HepG2 (cell line): ENCODE data around the gene TOB2. TPM values are rescaled to one million over a fixed set of nuclear protein-coding genes. Genes with fewer than 3 reads are reported as not detected.
A peak's percentile ranks its signal among the peaks of the same experiment; 100 is the strongest.

Experiments used
- ARNTL ChIP-seq: sonication (generic); formaldehyde crosslinking; IDR thresholded peaks from 2 replicates; pipeline ENCODE4 v1.4.0; 2020; ENCODE audit warnings: mild to moderate bottlenecking, missing genetic modification reagents
- ATF7 ChIP-seq, 2 experiments: fragments of 450-650 bp in 1 of 2; sonication (generic) in 1 of 2; formaldehyde crosslinking in 1 of 2; IDR thresholded peaks; 2 replicates each; pipeline versions ENCODE4 v1.4.0 to v1.6.1; 2016 to 2020; ENCODE audit warnings: antibody characterized with exemption in 1 of 2, mild to moderate bottlenecking in 1 of 2, missing genetic modification reagents in 1 of 2
- HCFC1 ChIP-seq: fragments of 150-350 bp; IDR thresholded peaks from 2 replicates; pipeline ENCODE4 v1.6.1; 2014; ENCODE audit warnings: low read depth, low read length
- IRF1 ChIP-seq: sonication (generic); formaldehyde crosslinking; IDR thresholded peaks from 2 replicates; pipeline ENCODE4 v1.4.0; 2020; ENCODE audit warnings: low read depth, mild to moderate bottlenecking, missing genetic modification reagents
- KLF11 ChIP-seq: IDR thresholded peaks from 2 replicates; pipeline ENCODE4 v1.6.1; 2016; ENCODE audit warnings: missing compliant biosample characterization
- MEIS1 ChIP-seq: sonication (generic); formaldehyde crosslinking; IDR thresholded peaks from 2 replicates; pipeline ENCODE4 v1.9.0; 2021; ENCODE audit warnings: mild to moderate bottlenecking, missing genetic modification reagents, moderate library complexity, borderline replicate concordance
- REL ChIP-seq: sonication (generic); formaldehyde crosslinking; conservative IDR thresholded peaks from 2 replicates; pipeline ENCODE4 v1.8.0; 2022; ENCODE audit warnings: mild to moderate bottlenecking, missing genetic modification reagents, moderate library complexity
- RNF2 ChIP-seq: fragments of 450-650 bp; conservative IDR thresholded peaks from 2 replicates; pipeline ENCODE4 v1.6.1; 2016; ENCODE audit warnings: low read depth
- SKI ChIP-seq: fragments of 450-650 bp; IDR thresholded peaks from one replicate; pipeline ENCODE4 v1.6.1; 2018; ENCODE audit warnings: mild to moderate bottlenecking; ENCODE audit not compliant: partially characterized antibody
- SRY ChIP-seq: sonication (generic); formaldehyde crosslinking; IDR thresholded peaks from 2 replicates; pipeline ENCODE4 v1.8.0; 2022; ENCODE audit warnings: mild to moderate bottlenecking, missing genetic modification reagents
- TGIF2 ChIP-seq: IDR thresholded peaks from 2 replicates; pipeline ENCODE4 v1.6.1; 2016; ENCODE audit warnings: control low read depth, missing compliant biosample characterization
- TSC22D2 ChIP-seq: sonication (generic); formaldehyde crosslinking; IDR thresholded peaks from 2 replicates; pipeline ENCODE4 v1.5.1; 2020; ENCODE audit warnings: missing genetic modification reagents, mild to moderate bottlenecking, borderline replicate concordance
- ZFP62 ChIP-seq: sonication (generic); formaldehyde crosslinking; IDR thresholded peaks from 2 replicates; pipeline ENCODE4 v1.4.0; 2020; ENCODE audit warnings: missing genetic modification reagents
- ZNF251 ChIP-seq: sonication (generic); formaldehyde crosslinking; IDR thresholded peaks from 2 replicates; pipeline ENCODE4 v1.9.0; 2021; ENCODE audit warnings: mild to moderate bottlenecking, missing genetic modification reagents
- ZNF317 ChIP-seq: sonication (generic); formaldehyde crosslinking; IDR thresholded peaks from 2 replicates; pipeline ENCODE4 v1.5.0; 2020; ENCODE audit warnings: mild to moderate bottlenecking, missing genetic modification reagents
- ZNF879 ChIP-seq: sonication (generic); formaldehyde crosslinking; IDR thresholded peaks from 2 replicates; pipeline ENCODE4 v1.8.1; 2023; ENCODE audit warnings: missing genetic modification reagents
- polyA plus RNA-seq, 8 experiments: library from polyadenylated mRNA; depleted of rRNA in 3 of 8; stranded (reverse) in 7 of 8; unstranded in 1 of 8; fragments of >200 nt; fragmentation: Illumina TruSeq in 4 of 8; extraction: Trizol in 4 of 8; gene quantifications; 2 replicates each; pipeline versions ENCODE4 v1.2.1 to v1.2.3, GENCODE V29; 2011 to 2016; ENCODE audit warnings: low read depth in 4 of 8, missing spikeins in 1 of 8, mixed read lengths in 1 of 8; ENCODE audit not compliant: insufficient read depth in 1 of 8
- total RNA-seq, 5 experiments: library from RNA; depleted of rRNA; stranded (reverse); fragments of >200 nt; fragmentation: Illumina TruSeq; extraction: Trizol; gene quantifications; 2 replicates each; pipeline ENCODE4 v1.2.3, GENCODE V29; 2016; ENCODE audit warnings: low read depth in 1 of 5
- TF ChIP-seq, protein P1 (sequence below): sonication (generic); formaldehyde crosslinking; IDR thresholded peaks from 2 replicates; pipeline ENCODE4 v1.5.0; 2020; ENCODE audit warnings: mild to moderate bottlenecking, missing genetic modification reagents, moderate library complexity
- TF ChIP-seq, protein P2 (sequence below): sonication (generic); formaldehyde crosslinking; IDR thresholded peaks from 2 replicates; pipeline ENCODE4 v1.8.1; 2022; ENCODE audit warnings: low read depth, mild to moderate bottlenecking, missing genetic modification reagents
- TF ChIP-seq, protein P3 (sequence below): sonication (generic); formaldehyde crosslinking; IDR thresholded peaks from 2 replicates; pipeline ENCODE4 v1.8.0; 2022; ENCODE audit warnings: mild to moderate bottlenecking, missing genetic modification reagents, moderate library complexity
- TF ChIP-seq, protein P4 (sequence below): sonication (generic); formaldehyde crosslinking; IDR thresholded peaks from 2 replicates; pipeline ENCODE4 v1.5.1; 2020; ENCODE audit warnings: mild to moderate bottlenecking, missing genetic modification reagents, moderate library complexity

Gene TOB2
- total and polyA plus RNA-seq, 2 of the 13 experiments (the other 11 are each of a cell fraction or from before 2014, with no cell fraction given): 12.2 to 13.7 TPM

- TF ChIP-seq IRF1 (CRISPR knock-in tag) (0 out of 2 replicates have a peak, but pooled peaks have one; percentile 35), HCFC1 (no peak), MEIS1 (CRISPR knock-in tag) (no peak), ZNF251 (CRISPR knock-in tag) (no peak), ARNTL (CRISPR knock-in tag) (peak; percentile 4; the same call in 1 of the 2 replicates), ZNF879 (peak; percentile 38; the same call in 1 of the 2 replicates), REL (CRISPR knock-in tag) (no peak), RNF2 (no peak), TSC22D2 (no peak), SRY (CRISPR knock-in tag) (0 out of 2 replicates have a peak, but pooled peaks have one; percentile 68), TGIF2 (no peak), ATF7 (IDR thresholded peaks at IDR 0.05) (no peak), ATF7 (CRISPR knock-in tag; IDR thresholded peaks at IDR 0.05) (peak; percentile 8; the same call in 1 of the 2 replicates), ZFP62 (no peak), SKI (no peak), ZNF317 (CRISPR knock-in tag) (0 out of 2 replicates have a peak, but pooled peaks have one; percentile 37), KLF11 (CRISPR knock-in tag) (no peak)
- TF ChIP-seq, protein P1, sequence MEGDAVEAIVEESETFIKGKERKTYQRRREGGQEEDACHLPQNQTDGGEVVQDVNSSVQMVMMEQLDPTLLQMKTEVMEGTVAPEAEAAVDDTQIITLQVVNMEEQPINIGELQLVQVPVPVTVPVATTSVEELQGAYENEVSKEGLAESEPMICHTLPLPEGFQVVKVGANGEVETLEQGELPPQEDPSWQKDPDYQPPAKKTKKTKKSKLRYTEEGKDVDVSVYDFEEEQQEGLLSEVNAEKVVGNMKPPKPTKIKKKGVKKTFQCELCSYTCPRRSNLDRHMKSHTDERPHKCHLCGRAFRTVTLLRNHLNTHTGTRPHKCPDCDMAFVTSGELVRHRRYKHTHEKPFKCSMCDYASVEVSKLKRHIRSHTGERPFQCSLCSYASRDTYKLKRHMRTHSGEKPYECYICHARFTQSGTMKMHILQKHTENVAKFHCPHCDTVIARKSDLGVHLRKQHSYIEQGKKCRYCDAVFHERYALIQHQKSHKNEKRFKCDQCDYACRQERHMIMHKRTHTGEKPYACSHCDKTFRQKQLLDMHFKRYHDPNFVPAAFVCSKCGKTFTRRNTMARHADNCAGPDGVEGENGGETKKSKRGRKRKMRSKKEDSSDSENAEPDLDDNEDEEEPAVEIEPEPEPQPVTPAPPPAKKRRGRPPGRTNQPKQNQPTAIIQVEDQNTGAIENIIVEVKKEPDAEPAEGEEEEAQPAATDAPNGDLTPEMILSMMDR (CRISPR knock-in tag): peak; percentile 34; the same call in 1 of the 2 replicates
- TF ChIP-seq, protein P2, sequence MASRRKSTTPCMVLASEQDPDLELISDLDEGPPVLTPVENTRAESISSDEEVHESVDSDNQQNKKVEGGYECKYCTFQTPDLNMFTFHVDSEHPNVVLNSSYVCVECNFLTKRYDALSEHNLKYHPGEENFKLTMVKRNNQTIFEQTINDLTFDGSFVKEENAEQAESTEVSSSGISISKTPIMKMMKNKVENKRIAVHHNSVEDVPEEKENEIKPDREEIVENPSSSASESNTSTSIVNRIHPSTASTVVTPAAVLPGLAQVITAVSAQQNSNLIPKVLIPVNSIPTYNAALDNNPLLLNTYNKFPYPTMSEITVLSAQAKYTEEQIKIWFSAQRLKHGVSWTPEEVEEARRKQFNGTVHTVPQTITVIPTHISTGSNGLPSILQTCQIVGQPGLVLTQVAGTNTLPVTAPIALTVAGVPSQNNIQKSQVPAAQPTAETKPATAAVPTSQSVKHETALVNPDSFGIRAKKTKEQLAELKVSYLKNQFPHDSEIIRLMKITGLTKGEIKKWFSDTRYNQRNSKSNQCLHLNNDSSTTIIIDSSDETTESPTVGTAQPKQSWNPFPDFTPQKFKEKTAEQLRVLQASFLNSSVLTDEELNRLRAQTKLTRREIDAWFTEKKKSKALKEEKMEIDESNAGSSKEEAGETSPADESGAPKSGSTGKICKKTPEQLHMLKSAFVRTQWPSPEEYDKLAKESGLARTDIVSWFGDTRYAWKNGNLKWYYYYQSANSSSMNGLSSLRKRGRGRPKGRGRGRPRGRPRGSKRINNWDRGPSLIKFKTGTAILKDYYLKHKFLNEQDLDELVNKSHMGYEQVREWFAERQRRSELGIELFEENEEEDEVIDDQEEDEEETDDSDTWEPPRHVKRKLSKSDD (CRISPR knock-in tag): no peak
- TF ChIP-seq, protein P3, sequence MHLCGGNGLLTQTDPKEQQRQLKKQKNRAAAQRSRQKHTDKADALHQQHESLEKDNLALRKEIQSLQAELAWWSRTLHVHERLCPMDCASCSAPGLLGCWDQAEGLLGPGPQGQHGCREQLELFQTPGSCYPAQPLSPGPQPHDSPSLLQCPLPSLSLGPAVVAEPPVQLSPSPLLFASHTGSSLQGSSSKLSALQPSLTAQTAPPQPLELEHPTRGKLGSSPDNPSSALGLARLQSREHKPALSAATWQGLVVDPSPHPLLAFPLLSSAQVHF (CRISPR knock-in tag): no peak
- TF ChIP-seq, protein P4, sequence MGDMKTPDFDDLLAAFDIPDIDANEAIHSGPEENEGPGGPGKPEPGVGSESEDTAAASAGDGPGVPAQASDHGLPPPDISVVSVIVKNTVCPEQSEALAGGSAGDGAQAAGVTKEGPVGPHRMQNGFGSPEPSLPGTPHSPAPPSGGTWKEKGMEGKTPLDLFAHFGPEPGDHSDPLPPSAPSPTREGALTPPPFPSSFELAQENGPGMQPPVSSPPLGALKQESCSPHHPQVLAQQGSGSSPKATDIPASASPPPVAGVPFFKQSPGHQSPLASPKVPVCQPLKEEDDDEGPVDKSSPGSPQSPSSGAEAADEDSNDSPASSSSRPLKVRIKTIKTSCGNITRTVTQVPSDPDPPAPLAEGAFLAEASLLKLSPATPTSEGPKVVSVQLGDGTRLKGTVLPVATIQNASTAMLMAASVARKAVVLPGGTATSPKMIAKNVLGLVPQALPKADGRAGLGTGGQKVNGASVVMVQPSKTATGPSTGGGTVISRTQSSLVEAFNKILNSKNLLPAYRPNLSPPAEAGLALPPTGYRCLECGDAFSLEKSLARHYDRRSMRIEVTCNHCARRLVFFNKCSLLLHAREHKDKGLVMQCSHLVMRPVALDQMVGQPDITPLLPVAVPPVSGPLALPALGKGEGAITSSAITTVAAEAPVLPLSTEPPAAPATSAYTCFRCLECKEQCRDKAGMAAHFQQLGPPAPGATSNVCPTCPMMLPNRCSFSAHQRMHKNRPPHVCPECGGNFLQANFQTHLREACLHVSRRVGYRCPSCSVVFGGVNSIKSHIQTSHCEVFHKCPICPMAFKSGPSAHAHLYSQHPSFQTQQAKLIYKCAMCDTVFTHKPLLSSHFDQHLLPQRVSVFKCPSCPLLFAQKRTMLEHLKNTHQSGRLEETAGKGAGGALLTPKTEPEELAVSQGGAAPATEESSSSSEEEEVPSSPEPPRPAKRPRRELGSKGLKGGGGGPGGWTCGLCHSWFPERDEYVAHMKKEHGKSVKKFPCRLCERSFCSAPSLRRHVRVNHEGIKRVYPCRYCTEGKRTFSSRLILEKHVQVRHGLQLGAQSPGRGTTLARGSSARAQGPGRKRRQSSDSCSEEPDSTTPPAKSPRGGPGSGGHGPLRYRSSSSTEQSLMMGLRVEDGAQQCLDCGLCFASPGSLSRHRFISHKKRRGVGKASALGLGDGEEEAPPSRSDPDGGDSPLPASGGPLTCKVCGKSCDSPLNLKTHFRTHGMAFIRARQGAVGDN: peak; percentile 53
Measured at GRCh38 chr22:41469218-41469851, 22.7 kb upstream of the TOB2 start (continued).
